ENCODE data around the gene MSMB. TPM values are rescaled to one million over a fixed set of nuclear protein-coding genes. Genes with fewer than 3 reads are reported as not detected.
"Not testable (repeated sequence)": the region's sequence is repeated elsewhere in the genome, so short reads cannot be mapped to it uniquely, and the experiment has no call there.

The MSMB gene
- total and polyA plus RNA-seq, 7 donors: not detected

DNA sequence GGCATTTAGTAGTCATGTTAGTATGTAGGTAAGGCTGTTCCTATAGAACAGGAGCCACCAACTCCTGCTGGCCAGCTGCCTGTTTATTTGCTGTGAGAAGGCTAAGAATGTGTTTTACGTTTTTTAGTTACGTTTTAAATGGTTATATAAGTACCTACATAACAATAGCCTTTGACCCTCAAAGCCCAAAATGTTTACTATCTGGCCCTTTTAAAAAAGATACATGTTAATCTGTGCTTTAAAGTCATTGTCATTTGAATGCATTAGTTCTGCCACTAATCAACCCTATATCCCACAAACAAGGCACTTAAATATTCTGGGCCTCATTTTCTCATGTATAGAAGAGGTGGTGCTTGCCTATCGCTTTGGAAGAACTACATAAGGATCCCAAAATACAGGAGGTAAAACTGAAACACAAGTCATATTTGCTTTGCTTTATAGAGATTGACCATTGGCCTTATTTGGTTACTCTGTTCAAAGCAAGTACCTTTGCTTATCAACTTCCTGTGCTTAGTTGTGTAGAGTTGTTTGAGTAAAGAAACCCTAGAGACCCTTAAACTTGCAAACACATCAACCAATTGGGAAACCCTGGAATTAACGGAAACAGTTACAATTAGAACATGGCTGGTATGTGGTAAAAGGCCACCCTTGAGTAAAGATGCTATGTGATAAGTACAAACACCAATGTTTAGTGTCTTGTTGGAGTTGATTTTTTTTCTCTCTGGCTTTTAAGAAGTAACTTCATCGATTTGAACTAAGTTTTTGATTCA is 47.9 kb downstream of the MSMB start:
- 71 to 84% methylated on average over 5 of the region's 5 CpGs for WGBS, 2 donors
- H3K4me3 ChIP-seq: no peak overlapping the region
- intact Hi-C loops (cut with DNase I): no loop called here

GRCh38 chr10:45997557-45997956 is 48.5 kb downstream of the MSMB start:
- 94 to 95% methylated on average over 4 of the region's 4 CpGs for WGBS, 2 donors
- no peak overlapping the region for H3K27ac ChIP-seq
- H3K9me3 ChIP-seq: no peaks in the 10 kb centered on the region
- H3K4me1 ChIP-seq: no peaks in the 10 kb centered on the region
- peaks cover 0 to 63% (median 8%) of the 10 kb centered on the region in 4 donors for H3K36me3 ChIP-seq
- intact Hi-C loops (cut with DNase I): no loop called here
- no peak overlapping the region for H3K4me3 ChIP-seq
- TF ChIP-seq EP300 (IDR thresholded peaks at IDR 0.05): no peak
- no peak for TF ChIP-seq POLR2A (IDR thresholded peaks at IDR 0.05)
- TF ChIP-seq POLR2AphosphoS5 (IDR thresholded peaks at IDR 0.05): no peak
- no peak for TF ChIP-seq CTCF (IDR thresholded peaks at IDR 0.05)
- DNase-seq: no peak
- H3K27me3 ChIP-seq: no peaks in the 10 kb centered on the region

More for the DNA sequence above, 47.9 kb downstream of the MSMB start:
- Histone ChIP-seq H3K27ac (no peak overlapping the region), H3K9me3 (no peaks in the 10 kb centered on the region), H3K4me1 (no peaks in the 10 kb centered on the region), H3K27me3 (no peaks in the 10 kb centered on the region), H3K36me3 (peaks cover 0 to 66% (median 12%) of the 10 kb centered on the region in 4 donors)
- TF ChIP-seq POLR2A (IDR thresholded peaks at IDR 0.05) (no peak), CTCF (IDR thresholded peaks at IDR 0.05) (no peak), EP300 (IDR thresholded peaks at IDR 0.05) (no peak), POLR2AphosphoS5 (IDR thresholded peaks at IDR 0.05) (no peak)
- no peak for DNase-seq

DNA sequence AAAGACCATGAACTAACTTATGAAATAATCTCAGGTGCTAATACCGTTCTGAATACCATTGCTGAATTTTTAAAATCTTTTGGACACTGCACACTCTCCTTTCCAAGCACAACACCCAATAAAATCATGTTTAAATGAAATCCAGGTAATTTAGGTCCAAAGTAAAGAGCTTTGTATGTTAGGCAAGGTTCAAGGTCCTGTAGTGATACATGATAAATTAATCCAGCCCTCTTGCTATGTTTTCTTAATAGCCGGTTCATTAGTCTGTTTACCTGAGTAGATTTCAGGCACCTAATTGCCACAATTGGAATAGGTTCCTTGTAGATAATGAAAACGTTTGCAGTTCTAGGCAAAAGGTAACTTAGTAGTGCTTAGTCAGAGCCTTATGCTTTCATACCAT is 60.5 kb downstream of the MSMB start:
- H3K27ac ChIP-seq; H3K4me1 ChIP-seq; H3K9me3 ChIP-seq; DNase-seq; intact Hi-C loops (cut with DNase I); H3K27me3 ChIP-seq; H3K4me3 ChIP-seq: not testable (repeated sequence)
- WGBS, 2 donors: 65 to 88% methylated on average over 3 of the region's 3 CpGs
- peaks cover 0 to 53% (median 9%) of the 10 kb centered on the region in 4 donors for H3K36me3 ChIP-seq

GRCh38 chr10:45984473-45984872 is 61.6 kb downstream of the MSMB start:
- H3K4me3 ChIP-seq; H3K27me3 ChIP-seq; H3K9me3 ChIP-seq; intact Hi-C loops (cut with DNase I); DNase-seq; H3K4me1 ChIP-seq; H3K27ac ChIP-seq: not testable (repeated sequence)
- peaks cover 0 to 45% (median 9%) of the 10 kb centered on the region in 4 donors for H3K36me3 ChIP-seq
- WGBS, 2 donors: 87 to 91% methylated on average over 2 of the region's 2 CpGs

DNA sequence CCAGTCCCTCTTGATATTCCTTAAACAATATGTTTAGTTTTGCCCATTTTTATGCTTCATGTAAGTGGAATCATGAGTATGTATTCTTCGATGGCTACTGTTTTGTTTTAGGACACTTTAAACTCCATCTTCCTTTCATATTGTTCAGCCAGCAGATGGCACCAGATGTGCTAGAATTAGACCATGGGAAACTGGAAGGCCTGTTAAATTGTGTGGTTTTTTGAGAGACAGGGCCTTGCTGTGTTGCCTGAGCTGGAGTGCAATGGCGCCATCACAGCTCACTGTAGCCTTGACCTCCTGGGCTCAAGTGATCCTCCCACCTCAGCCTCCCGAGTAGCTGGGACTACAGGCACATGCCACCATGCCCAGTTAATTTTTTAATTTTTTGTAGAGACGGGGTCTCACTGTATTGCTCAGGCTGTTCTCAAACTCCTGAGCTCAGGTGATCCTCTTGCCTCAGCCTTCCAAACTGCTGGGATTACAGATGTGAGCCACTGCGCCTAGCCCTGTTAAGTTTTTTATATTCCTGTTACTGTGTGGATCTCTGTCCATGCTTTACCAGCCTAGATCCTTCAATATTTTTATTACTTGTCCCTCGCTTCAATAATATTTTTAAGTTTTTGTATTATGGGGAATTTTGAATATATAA is 62.4 kb downstream of the MSMB start:
- H3K27ac ChIP-seq; H3K9me3 ChIP-seq; H3K4me1 ChIP-seq; H3K27me3 ChIP-seq; intact Hi-C loops (cut with DNase I); DNase-seq; H3K4me3 ChIP-seq: not testable (repeated sequence)
- WGBS, 2 donors: 65 to 82% methylated on average over 6 of the region's 6 CpGs
- H3K36me3 ChIP-seq: peaks cover 0 to 40% (median 9%) of the 10 kb centered on the region in 4 donors

Small RNA genes within 50 kb of the gene (small RNA-seq; reads per million reads assigned to genes)
- gene SNORA74C-1: 0 reads per million in 3 donors

Other genes with a start within 250 kb of the MSMB start
- 10 to 100 TPM in 3 of 4 donors, 1 to 10 TPM in 1; 4.4 to 15.3 (median 13.8) TPM for gene AGAP4, start 198.8 kb downstream of the MSMB start, total RNA-seq
- gene AGAP4, start 198.8 kb downstream of the MSMB start, polyA plus RNA-seq: 10 to 100 TPM in 2 of 3 donors, 1 to 10 TPM in 1; 2.5 to 15.6 (median 13.5) TPM
- 10 to 100 TPM; 59.3 to 68.8 (median 64.5) TPM for gene TIMM23, start 73.8 kb downstream of the MSMB start, total RNA-seq
- 10 to 100 TPM; 45.0 to 69.1 (median 66.8) TPM for gene TIMM23, start 73.8 kb downstream of the MSMB start, polyA plus RNA-seq
- 100 to 1,000 TPM; 148 to 192 (median 150) TPM for gene NCOA4, start 15.6 kb downstream of the MSMB start, total RNA-seq
- gene NCOA4, start 15.6 kb downstream of the MSMB start, polyA plus RNA-seq: 100 to 1,000 TPM in 1 of 3 donors, 10 to 100 TPM in 2; 82.6 to 159 (median 97.3) TPM
- gene ANTXRL, start 240.7 kb upstream of the MSMB start, total RNA-seq: not detected
- gene ANTXRL, start 240.7 kb upstream of the MSMB start, polyA plus RNA-seq: not detected